Measurements from ENCODE around the gene PLXNC1. TPM values are rescaled to one million over a fixed set of nuclear protein-coding genes. Genes with fewer than 3 reads are reported as not detected.

PLXNC1 gene
- total RNA-seq, 6 donors from 2014 or later, result 14.1 to 51.3 (median 24.6) TPM

DNA sequence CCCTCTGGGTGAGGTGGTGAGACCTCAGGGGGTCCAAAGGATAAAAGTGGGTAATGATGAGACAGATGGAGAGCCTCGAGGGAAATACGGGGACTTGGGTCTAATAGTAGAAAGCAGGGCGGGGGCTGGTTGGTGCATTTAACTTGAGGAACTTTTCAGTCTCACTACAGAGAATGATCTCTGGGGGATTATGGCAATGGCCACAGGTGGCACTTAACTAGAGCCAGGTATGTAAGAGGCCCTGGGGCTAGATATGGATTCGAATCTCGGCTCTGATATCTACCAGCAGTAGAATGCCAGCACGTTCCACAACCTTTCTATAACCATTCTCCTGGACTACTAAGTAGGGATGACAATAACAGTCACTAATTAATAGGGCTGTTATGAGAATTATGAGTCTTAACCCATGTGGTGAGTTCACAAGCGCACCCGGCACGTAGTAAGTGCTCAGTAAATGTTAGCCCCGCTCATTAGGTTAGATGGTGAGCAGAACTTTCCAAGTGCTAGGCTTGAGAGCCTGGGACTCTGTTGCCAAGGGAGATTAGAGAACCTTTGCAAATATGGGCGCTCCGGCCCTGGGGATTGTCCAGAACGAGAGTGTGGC is 888 bp upstream of the PLXNC1 start:
- peak overlapping the region in 2 of 4 donors; percentile 82 to 90 for H3K27ac ChIP-seq
- no peak for DNase-seq
- H3K36me3 ChIP-seq, result no peaks in the 10 kb centered on the region
- WGBS, 2 donors, result 58 to 79% methylated on average over 10 to 13 of the region's 13 CpGs
- H3K9me3 ChIP-seq, result no peaks in the 10 kb centered on the region
- no peak for ATAC-seq (ENCODE audit: low FRiP score in 2 of 2)
- H3K4me1 ChIP-seq, result peaks cover 15 to 49% (median 32%) of the 10 kb centered on the region in 4 donors
- H3K4me3 ChIP-seq, result peak overlapping the region in 3 of 4 donors; percentile 71 to 74 (median 73)
- TF ChIP-seq EP300 (IDR thresholded peaks at IDR 0.05) (no peak), POLR2AphosphoS5 (IDR thresholded peaks at IDR 0.05) (no peak), POLR2A (IDR thresholded peaks at IDR 0.05) (no peak)
- TF ChIP-seq, protein P1, sequence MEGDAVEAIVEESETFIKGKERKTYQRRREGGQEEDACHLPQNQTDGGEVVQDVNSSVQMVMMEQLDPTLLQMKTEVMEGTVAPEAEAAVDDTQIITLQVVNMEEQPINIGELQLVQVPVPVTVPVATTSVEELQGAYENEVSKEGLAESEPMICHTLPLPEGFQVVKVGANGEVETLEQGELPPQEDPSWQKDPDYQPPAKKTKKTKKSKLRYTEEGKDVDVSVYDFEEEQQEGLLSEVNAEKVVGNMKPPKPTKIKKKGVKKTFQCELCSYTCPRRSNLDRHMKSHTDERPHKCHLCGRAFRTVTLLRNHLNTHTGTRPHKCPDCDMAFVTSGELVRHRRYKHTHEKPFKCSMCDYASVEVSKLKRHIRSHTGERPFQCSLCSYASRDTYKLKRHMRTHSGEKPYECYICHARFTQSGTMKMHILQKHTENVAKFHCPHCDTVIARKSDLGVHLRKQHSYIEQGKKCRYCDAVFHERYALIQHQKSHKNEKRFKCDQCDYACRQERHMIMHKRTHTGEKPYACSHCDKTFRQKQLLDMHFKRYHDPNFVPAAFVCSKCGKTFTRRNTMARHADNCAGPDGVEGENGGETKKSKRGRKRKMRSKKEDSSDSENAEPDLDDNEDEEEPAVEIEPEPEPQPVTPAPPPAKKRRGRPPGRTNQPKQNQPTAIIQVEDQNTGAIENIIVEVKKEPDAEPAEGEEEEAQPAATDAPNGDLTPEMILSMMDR (IDR thresholded peaks at IDR 0.05), result no peak
- H3K27me3 ChIP-seq, result no peaks in the 10 kb centered on the region

DNA sequence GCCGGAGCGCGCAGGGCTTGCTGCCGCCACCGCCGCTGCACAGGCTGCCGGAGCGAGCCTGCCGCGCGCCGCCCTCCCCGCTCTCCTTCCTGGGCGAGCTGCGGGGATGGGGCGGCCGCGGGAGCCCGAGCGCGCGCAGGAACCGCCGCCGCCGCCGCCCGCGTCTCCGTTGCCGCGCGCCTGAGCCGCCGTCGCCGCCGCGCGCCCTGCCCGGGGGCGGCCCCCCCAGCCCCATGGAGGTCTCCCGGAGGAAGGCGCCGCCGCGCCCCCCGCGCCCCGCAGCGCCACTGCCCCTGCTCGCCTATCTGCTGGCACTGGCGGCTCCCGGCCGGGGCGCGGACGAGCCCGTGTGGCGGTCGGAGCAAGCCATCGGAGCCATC is 352 bp downstream of the PLXNC1 start:
- TF ChIP-seq POLR2AphosphoS5 (IDR thresholded peaks at IDR 0.05), result no peak
- no peak for TF ChIP-seq EP300 (IDR thresholded peaks at IDR 0.05)
- TF ChIP-seq, protein P1 (IDR thresholded peaks at IDR 0.05), result no peak
- peak in 1 of 4 donors; percentile 41 for TF ChIP-seq POLR2A (IDR thresholded peaks at IDR 0.05)
- Histone ChIP-seq H3K27me3 (no peaks in the 10 kb centered on the region), H3K4me1 (peaks cover 15 to 49% (median 33%) of the 10 kb centered on the region in 4 donors)

DNA sequence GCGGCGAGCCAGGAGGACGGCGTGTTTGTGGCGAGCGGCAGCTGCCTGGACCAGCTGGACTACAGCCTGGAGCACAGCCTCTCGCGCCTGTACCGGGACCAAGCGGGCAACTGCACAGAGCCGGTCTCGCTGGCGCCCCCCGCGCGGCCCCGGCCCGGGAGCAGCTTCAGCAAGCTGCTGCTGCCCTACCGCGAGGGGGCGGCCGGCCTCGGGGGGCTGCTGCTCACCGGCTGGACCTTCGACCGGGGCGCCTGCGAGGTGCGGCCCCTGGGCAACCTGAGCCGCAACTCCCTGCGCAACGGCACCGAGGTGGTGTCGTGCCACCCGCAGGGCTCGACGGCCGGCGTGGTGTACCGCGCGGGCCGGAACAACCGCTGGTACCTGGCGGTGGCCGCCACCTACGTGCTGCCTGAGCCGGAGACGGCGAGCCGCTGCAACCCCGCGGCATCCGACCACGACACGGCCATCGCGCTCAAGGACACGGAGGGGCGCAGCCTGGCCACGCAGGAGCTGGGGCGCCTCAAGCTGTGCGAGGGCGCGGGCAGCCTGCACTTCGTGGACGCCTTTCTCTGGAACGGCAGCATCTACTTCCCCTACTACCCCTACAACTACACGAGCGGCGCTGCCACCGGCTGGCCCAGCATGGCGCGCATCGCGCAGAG is 873 bp downstream of the PLXNC1 start:
- no peaks in the 10 kb centered on the region for H3K27me3 ChIP-seq
- H3K36me3 ChIP-seq, result no peaks in the 10 kb centered on the region
- peaks cover 15 to 49% (median 33%) of the 10 kb centered on the region in 4 donors for H3K4me1 ChIP-seq
- DNase-seq, result peak; percentile 50 to 92
- no peaks in the 10 kb centered on the region for H3K9me3 ChIP-seq
- ATAC-seq (ENCODE audit: low FRiP score in 2 of 2), result peak; percentile 31 to 53
- peak overlapping the region; percentile 67 to 90 (median 79) for H3K27ac ChIP-seq
- H3K4me3 ChIP-seq, result peak overlapping the region; percentile 42 to 74 (median 72)
- WGBS, 2 donors, result 0% methylated on average over 13 of the region's 76 CpGs; no CpG with 5 or more reads in 1 of the 2 donors
- peak in 1 of 4 donors; percentile 24 for TF ChIP-seq POLR2A (IDR thresholded peaks at IDR 0.05)
- TF ChIP-seq POLR2AphosphoS5 (IDR thresholded peaks at IDR 0.05), result no peak
- TF ChIP-seq, protein P1 (IDR thresholded peaks at IDR 0.05), result peak in 5 of 6 experiments; percentile 19 to 52 (median 41)

More for the DNA sequence above, 352 bp downstream of the PLXNC1 start:
- Histone ChIP-seq H3K27ac (peak overlapping the region; percentile 67 to 90 (median 79)), H3K9me3 (no peaks in the 10 kb centered on the region), H3K4me3 (peak overlapping the region; percentile 64 to 74 (median 72)), H3K36me3 (no peaks in the 10 kb centered on the region)
- DNase-seq (peak in 1 of 2 donors; percentile 92), ATAC-seq (ENCODE audit: low FRiP score in 2 of 2) (no peak)
- 3% methylated on average over 12 of the region's 62 CpGs; no CpG with 5 or more reads in 1 of the 2 donors for WGBS, 2 donors

DNA sequence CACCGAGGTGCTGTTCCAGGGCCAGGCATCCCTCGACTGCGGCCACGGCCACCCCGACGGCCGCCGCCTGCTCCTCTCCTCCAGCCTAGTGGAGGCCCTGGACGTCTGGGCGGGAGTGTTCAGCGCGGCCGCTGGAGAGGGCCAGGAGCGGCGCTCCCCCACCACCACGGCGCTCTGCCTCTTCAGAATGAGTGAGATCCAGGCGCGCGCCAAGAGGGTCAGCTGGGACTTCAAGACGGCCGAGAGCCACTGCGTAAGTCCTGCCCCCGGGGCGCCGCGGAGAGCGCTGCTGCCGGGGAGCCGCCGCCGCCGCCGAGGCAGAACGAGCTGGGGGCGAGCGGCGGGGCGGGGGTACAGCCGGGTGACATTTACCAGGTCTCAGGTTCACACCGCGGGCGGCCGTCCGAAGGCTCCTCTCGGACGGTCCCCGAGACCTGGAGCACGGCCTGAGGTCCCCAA is 1.4 kb downstream of the PLXNC1 start:
- peaks cover 15 to 49% (median 33%) of the 10 kb centered on the region in 4 donors for H3K4me1 ChIP-seq
- H3K9me3 ChIP-seq, result no peaks in the 10 kb centered on the region
- peak; percentile 50 to 70 for ATAC-seq (ENCODE audit: low FRiP score in 2 of 2)
- no peaks in the 10 kb centered on the region for H3K36me3 ChIP-seq
- H3K27ac ChIP-seq, result peak overlapping the region; percentile 67 to 90 (median 79)
- no peak for TF ChIP-seq EP300 (IDR thresholded peaks at IDR 0.05)
- no peak for TF ChIP-seq POLR2A (IDR thresholded peaks at IDR 0.05)
- TF ChIP-seq POLR2AphosphoS5 (IDR thresholded peaks at IDR 0.05), result no peak
- TF ChIP-seq, protein P1 (IDR thresholded peaks at IDR 0.05), result no peak
- no peaks in the 10 kb centered on the region for H3K27me3 ChIP-seq
- peak overlapping the region; percentile 42 to 74 (median 72) for H3K4me3 ChIP-seq
- DNase-seq, result peak; percentile 42 to 89
- WGBS, 2 donors, result 0 to 3% methylated on average over 24 to 42 of the region's 49 CpGs

All from upper lobe of left lung (tissue), 6 donors.